MM.1S (cell line): ENCODE measurements around the gene ALOX15.

ENCODE experiments used
- CTCF ChIP-seq: fragments of 300-600 bp; sonication (generic); IDR thresholded peaks from 2 replicates; pipeline ENCODE4 v1.5.1; 2016; ENCODE audit warnings: antibody characterized with exemption, low read length, mixed read lengths
- EZH2 ChIP-seq: fragments of 300-600 bp; sonication (generic); optimal IDR thresholded peaks from 2 replicates; pipeline ENCODE3; 2017; ENCODE audit warnings: low read depth, mild to moderate bottlenecking, antibody characterized with exemption, low read length, mixed read lengths
- EZH2phosphoT487 ChIP-seq: fragments of 300-600 bp; sonication (generic); IDR thresholded peaks from 2 replicates; pipeline ENCODE4 v1.6.1; 2018; ENCODE audit warnings: antibody characterized with exemption, low read length

GRCh38 chr17:4583782-4584100 is 57.7 kb downstream of the ALOX15 start:
- TF ChIP-seq CTCF = no peak
- no peak for TF ChIP-seq EZH2
- TF ChIP-seq EZH2phosphoT487 = no peak
